HG03039 (cell line): ENCODE results near the gene C17orf58.
"Not testable (repeated sequence)": the region's sequence is repeated elsewhere in the genome, so short reads cannot be mapped to it uniquely, and the experiment has no call there.

Experiments used
- ATAC-seq: cut with Tn5 transposase; IDR thresholded peaks from one replicate; pipeline ENCODE4 v1.9.1; 2021; ENCODE audit warnings: mild to moderate bottlenecking, moderate library complexity; ENCODE audit not compliant: unreplicated experiment

C17orf58 gene

DNA sequence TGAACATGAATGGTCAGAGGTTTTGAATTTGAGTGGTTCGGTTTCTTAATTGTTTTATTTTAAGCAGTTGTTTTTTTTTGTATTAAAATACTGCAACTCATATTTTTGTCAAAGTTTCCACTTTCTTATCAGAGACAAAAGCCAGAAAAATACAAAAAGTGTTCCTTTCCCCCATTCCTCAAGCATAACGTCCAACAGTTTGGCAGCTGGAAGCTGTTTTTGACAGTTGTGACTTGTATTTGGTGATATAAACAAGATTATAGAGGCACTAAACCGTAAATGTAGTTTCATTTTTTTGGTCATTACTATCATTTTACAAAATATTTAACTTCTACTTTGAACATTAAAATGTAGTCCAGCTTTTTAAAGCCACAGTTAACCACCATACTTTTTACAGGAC, 36.0 kb downstream of the C17orf58 start:
- ATAC-seq, result not testable (repeated sequence)

DNA sequence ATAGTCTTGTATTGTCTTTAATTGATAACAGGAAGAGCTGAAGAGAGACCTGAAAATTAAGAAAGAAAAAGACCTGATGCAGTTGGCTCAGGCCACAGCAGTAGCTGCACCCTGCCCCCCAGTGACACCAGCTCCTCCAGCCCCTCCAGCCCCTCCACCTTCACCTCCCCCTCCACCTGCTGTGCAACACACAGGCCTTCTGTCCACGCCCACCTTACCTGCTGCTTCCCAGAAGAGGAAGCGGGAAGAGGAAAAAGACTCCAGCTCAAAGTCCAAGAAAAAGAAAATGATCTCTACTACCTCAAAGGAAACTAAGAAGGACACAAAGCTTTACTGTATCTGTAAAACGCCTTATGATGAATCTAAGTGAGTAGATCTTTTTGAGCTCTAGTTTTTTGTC, 36.8 kb downstream of the C17orf58 start:
- no peak for ATAC-seq

DNA sequence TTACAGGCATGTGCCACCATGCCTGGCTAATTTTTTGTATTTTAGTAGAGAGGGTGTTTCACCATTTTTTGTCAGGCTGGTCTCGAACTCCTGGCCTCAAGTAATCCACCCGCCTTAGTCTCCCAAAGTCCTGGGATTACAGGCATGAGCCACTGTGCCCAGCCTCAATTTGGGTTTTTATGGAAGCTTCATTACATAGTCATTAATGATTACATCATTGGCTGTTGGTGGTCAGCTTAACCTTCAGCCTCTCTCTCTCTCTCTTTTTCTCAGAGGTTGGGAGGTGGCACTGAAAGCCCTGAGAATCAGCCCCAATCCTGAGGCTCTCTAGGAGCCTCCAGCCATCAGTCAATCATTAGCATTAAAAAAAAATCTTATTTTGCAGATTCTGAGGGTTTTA, 45.3 kb downstream of the C17orf58 start:
- ATAC-seq, result no peak

DNA sequence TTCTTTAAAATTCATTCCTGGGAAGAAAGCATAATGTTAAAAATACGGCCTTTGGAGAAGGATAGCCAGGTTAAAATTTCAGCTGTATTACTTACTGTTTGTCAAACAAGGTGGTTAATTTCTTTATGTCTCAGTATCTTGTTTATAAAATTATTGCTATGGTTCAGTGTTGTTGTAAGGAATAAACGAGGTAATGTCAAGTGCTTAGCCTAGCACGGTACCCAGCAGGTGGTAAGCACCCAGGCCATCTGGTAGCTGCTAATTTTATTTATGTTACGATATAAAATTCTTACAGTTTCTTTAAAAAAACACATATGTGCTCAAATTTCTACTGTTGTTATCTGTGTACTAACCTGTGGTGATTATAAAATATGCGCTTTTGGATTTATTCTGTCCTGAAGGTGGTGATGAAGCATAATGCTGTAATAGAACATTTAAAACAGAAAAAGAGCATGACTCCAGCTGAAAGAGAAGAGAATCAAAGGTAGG, 48.9 kb downstream of the C17orf58 start:
- no peak for ATAC-seq

DNA sequence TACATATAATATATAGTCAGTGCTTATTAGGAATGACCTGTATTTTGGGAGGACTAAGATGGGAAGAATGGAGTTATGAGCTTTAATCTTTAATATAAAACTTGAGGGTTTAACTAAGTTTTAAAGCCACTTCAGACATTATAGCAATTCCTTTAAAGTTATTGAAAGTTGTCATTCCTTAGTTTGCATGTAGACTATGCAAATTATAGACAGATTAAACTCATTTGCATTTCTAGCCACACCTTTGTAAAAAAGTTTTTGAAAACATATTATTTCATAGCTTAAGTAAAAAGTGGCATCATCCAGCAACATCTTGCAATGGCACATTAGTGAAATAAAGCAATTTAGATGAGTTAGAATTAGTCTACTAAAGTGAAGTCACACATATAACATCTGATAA, 49.8 kb downstream of the C17orf58 start:
- ATAC-seq, result no peak

DNA sequence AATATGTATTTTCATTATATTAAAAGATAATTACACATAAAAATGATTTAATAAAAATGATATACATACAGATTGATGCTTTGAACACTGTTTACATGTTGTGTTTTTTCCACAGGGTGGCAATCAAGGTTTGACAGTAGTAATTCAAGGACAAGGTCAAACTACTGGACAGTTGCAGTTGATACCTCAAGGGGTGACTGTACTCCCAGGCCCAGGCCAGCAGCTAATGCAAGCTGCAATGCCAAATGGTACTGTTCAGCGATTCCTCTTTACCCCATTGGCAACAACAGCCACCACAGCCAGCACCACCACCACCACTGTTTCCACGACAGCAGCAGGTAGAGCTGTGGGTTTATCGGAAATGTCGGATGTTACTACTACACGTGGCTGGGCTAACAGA, 52.2 kb downstream of the C17orf58 start:
- ATAC-seq, result no peak

DNA sequence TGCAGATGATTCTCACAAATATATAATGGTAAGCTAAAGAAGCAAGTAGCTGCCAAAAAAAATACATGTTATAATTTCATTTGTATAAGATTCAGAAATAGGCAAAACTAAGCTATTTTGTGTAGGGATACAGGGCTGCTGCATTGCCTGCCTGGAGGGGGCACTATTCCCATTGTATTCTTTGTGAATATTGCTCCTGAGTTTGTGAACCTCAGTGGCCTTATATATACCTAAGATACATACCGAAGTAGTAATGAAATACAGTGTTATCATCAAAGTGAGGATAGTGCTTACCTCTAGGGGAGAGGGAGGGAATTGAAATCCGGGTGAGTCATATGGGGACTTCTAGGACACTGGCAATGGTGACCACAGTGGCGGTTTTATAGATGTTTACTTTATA, 53.5 kb downstream of the C17orf58 start:
- no peak for ATAC-seq
